KMS-11 (cell line): Measurements from ENCODE around the gene REG1B.

Experiments
- H2AFZ ChIP-seq: fragments of 200-600 bp; sonication (generic); 2 replicates; pipeline ENCODE4 v1.6.1; 2016; ENCODE audit warnings: antibody characterized with exemption, mixed run types, low read depth
- H3K27ac ChIP-seq: fragments of 200-600 bp; sonication (generic); 2 replicates; pipeline ENCODE4 v1.6.1; 2016; ENCODE audit warnings: mild to moderate bottlenecking, mixed run types
- H3K27me3 ChIP-seq: fragments of 200-600 bp; sonication (generic); 2 replicates; pipeline ENCODE4 v1.6.1; 2017; ENCODE audit warnings: mild to moderate bottlenecking, low read depth, mixed run types, moderate library complexity; ENCODE audit not compliant: insufficient read depth
- H3K36me3 ChIP-seq: fragments of 200-600 bp; sonication (generic); 2 replicates; pipeline ENCODE4 v1.6.1; 2017; ENCODE audit warnings: mild to moderate bottlenecking, mixed run types; ENCODE audit not compliant: insufficient read depth
- H3K4me1 ChIP-seq: fragments of 200-600 bp; sonication (generic); 2 replicates; pipeline ENCODE4 v1.6.1; 2016; ENCODE audit warnings: mild to moderate bottlenecking, low read depth, mixed run types; ENCODE audit not compliant: poor library complexity, severe bottlenecking
- H3K4me2 ChIP-seq: fragments of 200-600 bp; sonication (generic); 2 replicates; pipeline ENCODE4 v1.7.0; 2016; ENCODE audit warnings: mild to moderate bottlenecking, mixed run types
- H3K4me3 ChIP-seq: fragments of 200-600 bp; sonication (generic); IDR thresholded peaks from 2 replicates; pipeline ENCODE4 v1.6.1; 2017; ENCODE audit warnings: low read depth, low read length, mixed read lengths; ENCODE audit not compliant: insufficient read depth
- H3K79me2 ChIP-seq: fragments of 200-600 bp; sonication (generic); 2 replicates; pipeline ENCODE4 v1.6.1; 2016; ENCODE audit warnings: low read depth, mixed run types; ENCODE audit not compliant: insufficient read depth
- H3K9ac ChIP-seq: fragments of 200-600 bp; sonication (generic); 2 replicates; pipeline ENCODE4 v1.6.1; 2016; ENCODE audit warnings: mild to moderate bottlenecking, mixed run types
- H4K20me1 ChIP-seq: fragments of 200-600 bp; sonication (generic); 2 replicates; pipeline ENCODE4 v1.6.1; 2016; ENCODE audit warnings: mild to moderate bottlenecking, mixed run types; ENCODE audit not compliant: insufficient read depth
- TF ChIP-seq, protein P1 (sequence below): fragments of 200-600 bp; sonication (generic); conservative IDR thresholded peaks from 2 replicates; pipeline ENCODE4 v1.6.1; 2017; ENCODE audit warnings: low read depth, mild to moderate bottlenecking, antibody characterized with exemption, low read length, moderate library complexity, mixed read lengths

REG1B gene

DNA sequence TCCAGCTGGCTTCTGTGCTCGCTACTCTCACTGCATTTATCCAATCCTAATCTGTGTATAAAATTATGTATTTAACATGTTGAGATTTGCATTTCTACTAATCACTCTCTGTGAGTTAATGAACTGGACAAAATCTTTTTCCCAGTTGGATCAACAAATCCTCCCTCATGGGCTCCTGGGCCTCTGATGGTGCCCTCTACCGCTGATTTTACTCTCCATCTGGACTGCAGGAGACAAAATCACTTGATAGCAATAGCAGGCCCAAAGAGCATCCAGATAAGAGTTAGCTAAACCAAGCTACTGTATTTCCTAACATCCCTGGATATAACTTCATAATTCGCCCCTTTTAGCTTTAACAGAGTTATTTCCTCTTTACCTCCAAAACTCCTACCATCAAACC, 47.8 kb downstream of the REG1B start:
- H3K79me2 ChIP-seq, result no peaks in the 10 kb centered on the region
- TF ChIP-seq, protein P1, sequence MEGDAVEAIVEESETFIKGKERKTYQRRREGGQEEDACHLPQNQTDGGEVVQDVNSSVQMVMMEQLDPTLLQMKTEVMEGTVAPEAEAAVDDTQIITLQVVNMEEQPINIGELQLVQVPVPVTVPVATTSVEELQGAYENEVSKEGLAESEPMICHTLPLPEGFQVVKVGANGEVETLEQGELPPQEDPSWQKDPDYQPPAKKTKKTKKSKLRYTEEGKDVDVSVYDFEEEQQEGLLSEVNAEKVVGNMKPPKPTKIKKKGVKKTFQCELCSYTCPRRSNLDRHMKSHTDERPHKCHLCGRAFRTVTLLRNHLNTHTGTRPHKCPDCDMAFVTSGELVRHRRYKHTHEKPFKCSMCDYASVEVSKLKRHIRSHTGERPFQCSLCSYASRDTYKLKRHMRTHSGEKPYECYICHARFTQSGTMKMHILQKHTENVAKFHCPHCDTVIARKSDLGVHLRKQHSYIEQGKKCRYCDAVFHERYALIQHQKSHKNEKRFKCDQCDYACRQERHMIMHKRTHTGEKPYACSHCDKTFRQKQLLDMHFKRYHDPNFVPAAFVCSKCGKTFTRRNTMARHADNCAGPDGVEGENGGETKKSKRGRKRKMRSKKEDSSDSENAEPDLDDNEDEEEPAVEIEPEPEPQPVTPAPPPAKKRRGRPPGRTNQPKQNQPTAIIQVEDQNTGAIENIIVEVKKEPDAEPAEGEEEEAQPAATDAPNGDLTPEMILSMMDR, result no peak
- H3K27ac ChIP-seq, result no peak overlapping the region
- no peak overlapping the region for H2AFZ ChIP-seq
- no peaks in the 10 kb centered on the region for H3K4me1 ChIP-seq
- H3K9ac ChIP-seq, result no peak overlapping the region
- no peaks in the 10 kb centered on the region for H4K20me1 ChIP-seq
- no peaks in the 10 kb centered on the region for H3K27me3 ChIP-seq
- no peaks in the 10 kb centered on the region for H3K36me3 ChIP-seq
- no peak overlapping the region for H3K4me3 ChIP-seq
- no peak overlapping the region for H3K4me2 ChIP-seq
